Type B pancreatic cell (in vitro differentiated cells): ENCODE data around the gene LMAN1L. TPM values are rescaled to one million over a fixed set of nuclear protein-coding genes. Genes with fewer than 3 reads are reported as not detected.

ENCODE experiments used
- DNase-seq: peaks from one replicate; pipeline ENCODE4 v3.0.0; 2021; ENCODE audit warnings: mixed read lengths; ENCODE audit not compliant: unreplicated experiment; ENCODE audit errors: extremely low spot score
- H3K27ac Mint-ChIP-seq: 2 replicates; pipeline ENCODE4 v1.8.0; 2021; ENCODE audit warnings: mild to moderate bottlenecking, mixed read lengths
- H3K27me3 Mint-ChIP-seq: 2 replicates; pipeline ENCODE4 v1.8.0; 2021; ENCODE audit warnings: mixed read lengths
- H3K36me3 Mint-ChIP-seq: 2 replicates; pipeline ENCODE4 v1.8.0; 2021; ENCODE audit warnings: mixed read lengths
- H3K4me1 Mint-ChIP-seq: one replicate; pipeline ENCODE4 v1.8.0; 2021; ENCODE audit warnings: mixed read lengths; ENCODE audit not compliant: unreplicated experiment
- H3K4me3 Mint-ChIP-seq: 2 replicates; pipeline ENCODE4 v1.8.0; 2021; ENCODE audit warnings: mild to moderate bottlenecking, mixed read lengths
- H3K9me3 Mint-ChIP-seq: 2 replicates; pipeline ENCODE4 v1.8.0; 2021; ENCODE audit warnings: mixed read lengths
- total RNA-seq: library from RNA; stranded (reverse); gene quantifications from 2 replicates; pipeline ENCODE4 v1.2.1, GENCODE V29; 2021; ENCODE audit warnings: low replicate concordance
- TF ChIP-seq, protein P1 (sequence below): fragments of 200-600 bp; sonication (generic); conservative IDR thresholded peaks from 2 replicates; pipeline ENCODE4 v1.5.0; 2021; ENCODE audit warnings: antibody characterized with exemption, mild to moderate bottlenecking

The LMAN1L gene
- total RNA-seq, 1 donor from 2014 or later: not detected

DNA sequence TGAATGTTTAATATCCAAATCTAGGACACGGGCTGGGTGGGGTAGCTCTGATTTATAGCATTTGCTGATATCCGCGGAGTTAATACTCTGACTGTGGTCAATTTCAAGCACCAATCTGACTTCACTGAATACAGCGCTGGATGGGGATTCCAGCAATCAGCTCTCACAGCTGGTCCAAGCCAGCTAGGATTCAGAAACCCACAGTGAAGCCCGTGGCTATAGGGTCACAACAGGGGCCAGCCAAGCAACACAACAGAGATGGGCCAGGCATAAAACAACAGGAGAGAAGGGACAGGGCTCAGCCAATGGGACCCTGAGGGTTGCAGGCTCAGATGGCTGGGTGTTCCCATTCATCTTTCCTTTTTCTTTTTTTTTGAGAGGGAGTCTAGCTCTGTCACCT, 5.4 kb upstream of the LMAN1L start:
- Mint-ChIP-seq H3K4me1 (no peaks in the 10 kb centered on the region), H3K9me3 (no peaks in the 10 kb centered on the region), H3K27me3 (no peaks in the 10 kb centered on the region), H3K4me3 (no peak overlapping the region), H3K27ac (no peak overlapping the region), H3K36me3 (peaks cover 10% of the 10 kb centered on the region)
- TF ChIP-seq, protein P1, sequence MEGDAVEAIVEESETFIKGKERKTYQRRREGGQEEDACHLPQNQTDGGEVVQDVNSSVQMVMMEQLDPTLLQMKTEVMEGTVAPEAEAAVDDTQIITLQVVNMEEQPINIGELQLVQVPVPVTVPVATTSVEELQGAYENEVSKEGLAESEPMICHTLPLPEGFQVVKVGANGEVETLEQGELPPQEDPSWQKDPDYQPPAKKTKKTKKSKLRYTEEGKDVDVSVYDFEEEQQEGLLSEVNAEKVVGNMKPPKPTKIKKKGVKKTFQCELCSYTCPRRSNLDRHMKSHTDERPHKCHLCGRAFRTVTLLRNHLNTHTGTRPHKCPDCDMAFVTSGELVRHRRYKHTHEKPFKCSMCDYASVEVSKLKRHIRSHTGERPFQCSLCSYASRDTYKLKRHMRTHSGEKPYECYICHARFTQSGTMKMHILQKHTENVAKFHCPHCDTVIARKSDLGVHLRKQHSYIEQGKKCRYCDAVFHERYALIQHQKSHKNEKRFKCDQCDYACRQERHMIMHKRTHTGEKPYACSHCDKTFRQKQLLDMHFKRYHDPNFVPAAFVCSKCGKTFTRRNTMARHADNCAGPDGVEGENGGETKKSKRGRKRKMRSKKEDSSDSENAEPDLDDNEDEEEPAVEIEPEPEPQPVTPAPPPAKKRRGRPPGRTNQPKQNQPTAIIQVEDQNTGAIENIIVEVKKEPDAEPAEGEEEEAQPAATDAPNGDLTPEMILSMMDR: no peak
- no peak for DNase-seq

DNA sequence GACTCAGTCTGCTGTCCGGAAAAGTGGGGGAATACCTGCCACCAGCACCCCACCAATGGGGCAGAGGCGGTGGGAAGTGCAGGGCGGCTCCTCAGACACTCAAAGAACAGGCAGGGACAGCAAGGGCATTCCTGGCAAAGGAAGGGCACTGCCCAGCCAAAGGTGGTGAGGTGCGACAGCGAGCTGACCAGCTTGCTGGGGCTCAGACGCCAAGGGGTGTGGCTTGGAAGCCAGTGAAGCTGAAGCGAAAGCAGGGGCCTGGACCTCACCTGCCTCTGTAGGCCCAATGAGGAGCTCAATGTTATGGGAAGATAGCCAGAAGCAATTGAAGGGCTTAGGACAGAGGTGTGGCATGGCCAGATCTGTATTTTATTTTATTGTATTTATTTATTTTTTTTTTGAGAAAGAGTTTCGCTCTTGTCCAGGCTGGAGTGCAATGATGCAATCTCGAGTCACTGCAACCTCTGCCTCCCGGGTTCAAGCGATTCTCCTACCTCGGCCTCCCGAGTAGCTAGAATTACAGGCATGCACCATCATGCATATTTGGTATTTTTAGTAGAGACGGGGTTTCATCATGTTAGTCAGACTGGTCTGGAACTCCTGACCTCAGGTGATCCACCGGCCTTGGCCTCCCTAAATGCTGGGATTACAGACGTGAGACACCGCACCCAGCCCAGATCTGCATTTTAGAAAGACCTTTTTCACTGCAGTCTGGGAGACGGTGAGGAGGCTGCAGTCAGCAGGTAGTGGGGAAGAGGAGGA, 4.4 kb upstream of the LMAN1L start:
- H3K4me1 Mint-ChIP-seq: no peaks in the 10 kb centered on the region
- no peak for DNase-seq
- H3K27ac Mint-ChIP-seq: no peak overlapping the region
- no peak overlapping the region for H3K4me3 Mint-ChIP-seq
- H3K9me3 Mint-ChIP-seq: no peaks in the 10 kb centered on the region
- TF ChIP-seq, protein P1: no peak
- H3K27me3 Mint-ChIP-seq: no peaks in the 10 kb centered on the region
- H3K36me3 Mint-ChIP-seq: peaks cover 10% of the 10 kb centered on the region

DNA sequence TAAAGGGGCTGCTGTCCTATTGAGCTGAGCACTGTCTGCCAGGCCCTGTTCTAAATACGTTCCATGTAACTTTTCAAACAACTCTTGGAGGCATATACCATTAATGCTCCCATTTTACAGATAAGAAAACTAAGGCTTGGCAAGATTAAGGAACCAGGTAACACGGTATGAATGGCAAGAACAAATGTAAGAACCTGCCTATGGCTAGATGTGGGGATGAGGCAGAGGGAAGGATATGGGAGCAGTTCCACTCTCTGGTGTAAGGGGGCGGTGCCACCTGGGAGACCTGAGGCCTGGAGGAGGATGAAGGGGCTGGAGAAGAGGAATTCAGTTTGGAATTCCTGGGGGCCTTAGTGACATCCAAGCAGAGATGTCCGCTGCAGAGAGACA, 3.8 kb upstream of the LMAN1L start:
- H3K27ac Mint-ChIP-seq: no peak overlapping the region
- no peak overlapping the region for H3K4me3 Mint-ChIP-seq
- no peaks in the 10 kb centered on the region for H3K27me3 Mint-ChIP-seq
- TF ChIP-seq, protein P1: peak; percentile 33
- no peaks in the 10 kb centered on the region for H3K9me3 Mint-ChIP-seq
- no peak for DNase-seq
- no peaks in the 10 kb centered on the region for H3K4me1 Mint-ChIP-seq
- H3K36me3 Mint-ChIP-seq: peaks cover 9% of the 10 kb centered on the region

DNA sequence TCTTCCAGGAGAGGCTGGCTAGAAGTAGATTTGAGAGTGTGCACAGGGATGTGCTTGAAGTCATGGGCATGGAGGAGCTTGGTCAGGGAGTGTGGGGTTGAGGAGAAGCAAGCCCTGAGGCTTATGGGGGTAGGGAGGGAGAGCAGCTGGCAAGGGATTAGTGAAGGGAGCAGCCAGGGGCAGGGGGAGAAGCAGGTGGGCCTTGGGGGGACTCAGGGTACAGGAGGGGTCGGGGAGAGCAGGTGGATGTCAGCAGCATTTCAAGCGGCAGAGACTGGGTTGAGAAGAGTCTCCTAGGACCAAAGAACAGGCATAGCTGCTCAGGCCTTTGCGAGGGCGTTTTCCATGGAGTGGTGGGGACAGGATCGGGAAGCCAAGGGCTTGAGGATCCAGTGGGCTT, 3.4 kb upstream of the LMAN1L start:
- H3K9me3 Mint-ChIP-seq: no peaks in the 10 kb centered on the region
- no peaks in the 10 kb centered on the region for H3K27me3 Mint-ChIP-seq
- H3K36me3 Mint-ChIP-seq: peaks cover 5% of the 10 kb centered on the region
- no peak for DNase-seq
- H3K4me1 Mint-ChIP-seq: no peaks in the 10 kb centered on the region
- no peak overlapping the region for H3K27ac Mint-ChIP-seq
- H3K4me3 Mint-ChIP-seq: no peak overlapping the region
- TF ChIP-seq, protein P1: no peak

DNA sequence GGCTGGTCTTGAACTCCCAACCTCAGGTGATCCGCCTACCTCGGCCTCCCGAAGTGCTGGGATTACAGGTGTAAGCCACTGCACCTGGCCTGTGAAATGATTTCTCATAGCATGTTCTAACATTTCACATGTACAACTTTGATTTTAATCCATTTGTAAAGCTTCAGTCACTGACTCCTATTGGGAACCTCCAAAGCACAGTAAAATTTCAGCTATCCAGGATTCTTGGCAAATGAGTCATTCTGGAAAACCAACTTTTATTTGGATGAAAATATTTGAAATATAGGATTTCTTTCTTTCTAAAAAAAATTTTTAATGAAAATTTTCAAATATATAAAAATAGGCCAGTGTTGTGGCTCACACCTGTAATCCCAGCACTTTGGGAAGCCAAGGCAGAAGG, 2.7 kb upstream of the LMAN1L start:
- no peaks in the 10 kb centered on the region for H3K27me3 Mint-ChIP-seq
- H3K4me3 Mint-ChIP-seq: no peak overlapping the region
- no peak overlapping the region for H3K27ac Mint-ChIP-seq
- H3K9me3 Mint-ChIP-seq: no peaks in the 10 kb centered on the region
- DNase-seq: no peak
- H3K4me1 Mint-ChIP-seq: no peaks in the 10 kb centered on the region
- peaks cover under 1% of the 10 kb centered on the region for H3K36me3 Mint-ChIP-seq
- TF ChIP-seq, protein P1: no peak
